Heart left ventricle (tissue), 13 donors: Measurements from ENCODE around the gene WNT11.

ENCODE experiments used
- POLR2A ChIP-seq, 2 donors: fragments of 450-650 bp; IDR thresholded peaks; one replicate each; pipeline ENCODE4 v1.6.1; 2017; ENCODE audit warnings: antibody characterized with exemption in 2 of 2, mild to moderate bottlenecking in 2 of 2, moderate library complexity in 2 of 2
- TF ChIP-seq, protein P1 (sequence below), 12 donors: fragments of 200-600 bp; sonication (generic) in 4 of 12; IDR thresholded peaks; one replicate each; pipeline versions ENCODE4 v1.5.0 to v1.8.0; 2018 to 2022; ENCODE audit warnings: antibody characterized with exemption in 12 of 12, mild to moderate bottlenecking in 5 of 12
- donor health status: ischemic (EF 13 %, LVEDD 7.1; RV severe dilation, severe dysfunction).
- donor health status: DM: no; HTN: yes; CAD: no.
- donor health status: DM: no; HTN: no; CAD: no.
- donor health status: ischemic (EF 25% LVEDD 6.9; RV normal size, moderate dysfunction).
- donor health status: ischemic (EF 25% LVEDD 5.7; RV mildly dilated, moderate dysfunction).
- donor health status: ischemic (EF 35%, LVEDD 5.7; RV mildly dilated, moderate dysfunction).
- donor health status: nonischemic (EF 11% LVEDD 7.7; RV severe dilation, severe dysfunction).
- donor health status: DM: yes; HTN: yes; CAD: no.
- donor health status: PGD.
- donor health status: ischemic (EF 29% LVEDD 5.4; RV normal size, mild dysfunction).
- donor health status: nonischemic (EF 23%, LVEDD 6.1; RV moderate dilation, normal function).

DNA sequence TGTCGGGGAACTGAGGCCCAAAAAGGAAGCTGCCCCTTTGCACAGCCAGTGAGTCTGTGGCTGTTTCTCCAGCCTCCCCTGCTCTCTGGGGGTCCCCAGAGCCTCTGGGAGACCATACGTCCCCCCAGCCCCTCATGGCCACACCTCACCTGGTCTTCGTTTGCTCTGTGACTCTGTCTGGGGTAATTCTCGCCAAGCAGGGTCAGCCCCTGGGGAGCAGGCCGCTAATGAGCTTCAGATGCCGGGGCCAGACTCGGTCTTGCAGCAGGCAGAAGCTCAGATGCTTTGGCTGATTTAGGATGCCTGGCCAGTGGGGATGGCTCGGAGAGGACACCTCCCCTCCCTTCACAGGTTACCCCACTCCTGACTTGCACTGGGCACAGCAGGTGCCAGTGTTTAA lies 24.1 kb upstream of the WNT11 start:
- TF ChIP-seq, protein P1, sequence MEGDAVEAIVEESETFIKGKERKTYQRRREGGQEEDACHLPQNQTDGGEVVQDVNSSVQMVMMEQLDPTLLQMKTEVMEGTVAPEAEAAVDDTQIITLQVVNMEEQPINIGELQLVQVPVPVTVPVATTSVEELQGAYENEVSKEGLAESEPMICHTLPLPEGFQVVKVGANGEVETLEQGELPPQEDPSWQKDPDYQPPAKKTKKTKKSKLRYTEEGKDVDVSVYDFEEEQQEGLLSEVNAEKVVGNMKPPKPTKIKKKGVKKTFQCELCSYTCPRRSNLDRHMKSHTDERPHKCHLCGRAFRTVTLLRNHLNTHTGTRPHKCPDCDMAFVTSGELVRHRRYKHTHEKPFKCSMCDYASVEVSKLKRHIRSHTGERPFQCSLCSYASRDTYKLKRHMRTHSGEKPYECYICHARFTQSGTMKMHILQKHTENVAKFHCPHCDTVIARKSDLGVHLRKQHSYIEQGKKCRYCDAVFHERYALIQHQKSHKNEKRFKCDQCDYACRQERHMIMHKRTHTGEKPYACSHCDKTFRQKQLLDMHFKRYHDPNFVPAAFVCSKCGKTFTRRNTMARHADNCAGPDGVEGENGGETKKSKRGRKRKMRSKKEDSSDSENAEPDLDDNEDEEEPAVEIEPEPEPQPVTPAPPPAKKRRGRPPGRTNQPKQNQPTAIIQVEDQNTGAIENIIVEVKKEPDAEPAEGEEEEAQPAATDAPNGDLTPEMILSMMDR (IDR thresholded peaks at IDR 0.05): no peak
- TF ChIP-seq POLR2A (IDR thresholded peaks at IDR 0.05): no peak
